GM12875 (cell line): ENCODE data around the gene CTNND1.
"Not testable (repeated sequence)": the region's sequence is repeated elsewhere in the genome, so short reads cannot be mapped to it uniquely, and the experiment has no call there.

Experiments
- H3K4me3 ChIP-seq: one replicate; pipeline ENCODE4 v1.5.1; 2011; ENCODE audit warnings: low read depth, low read length, control low read depth
- CTCF ChIP-seq: IDR thresholded peaks from 2 replicates; pipeline ENCODE4 v1.5.1; 2011; ENCODE audit warnings: low read depth, mild to moderate bottlenecking, control low read depth, inconsistent platforms, low read length, moderate library complexity, borderline replicate concordance; ENCODE audit not compliant: insufficient read depth

CTNND1 gene

GRCh38 chr11:57823859-57824258, 62.3 kb downstream of the CTNND1 start:
- no peak for TF ChIP-seq CTCF
- H3K4me3 ChIP-seq, result no peak overlapping the region

GRCh38 chr11:57834852-57835251, 73.2 kb downstream of the CTNND1 start:
- no peak for TF ChIP-seq CTCF
- no peak overlapping the region for H3K4me3 ChIP-seq

GRCh38 chr11:57838609-57839008, 77.0 kb downstream of the CTNND1 start:
- H3K4me3 ChIP-seq, result not testable (repeated sequence)

GRCh38 chr11:57842873-57843272, 81.3 kb downstream of the CTNND1 start:
- TF ChIP-seq CTCF, result no peak
- H3K4me3 ChIP-seq, result no peak overlapping the region

- no peak overlapping the region for H3K4me3 ChIP-seq
- TF ChIP-seq CTCF, result no peak
These were observed 106.4 kb downstream of the CTNND1 start for GRCh38 chr11:57867966-57868365.

GRCh38 chr11:57868491-57868890, 106.9 kb downstream of the CTNND1 start:
- TF ChIP-seq CTCF, result no peak
- no peak overlapping the region for H3K4me3 ChIP-seq
